Ovary (tissue), 9 donors: ENCODE measurements around the gene CRYGN. TPM values are rescaled to one million over a fixed set of nuclear protein-coding genes. Genes with fewer than 3 reads are reported as not detected.

Experiments
- DNase-seq, 5 donors: peaks; one replicate each; pipeline ENCODE4 v3.0.0-alpha.2; 2019 to 2020
- H3K27ac ChIP-seq, 2 donors: fragments of 200-600 bp; one replicate each; pipeline versions ENCODE4 v1.5.1 to v1.8.0; 2019 to 2022
- H3K27me3 ChIP-seq: fragments of 200-600 bp; one replicate; pipeline ENCODE4 v1.8.0; 2022
- H3K36me3 ChIP-seq: fragments of 200-600 bp; sonication (generic); one replicate; pipeline ENCODE4 v1.5.1; 2019
- H3K4me1 ChIP-seq: one replicate; pipeline ENCODE4 v1.8.1; 2013; ENCODE audit warnings: mild to moderate bottlenecking, moderate library complexity; ENCODE audit not compliant: insufficient read depth
- H3K4me3 ChIP-seq: fragments of 200-600 bp; sonication (generic); one replicate; pipeline ENCODE4 v1.5.1; 2017
- H3K9me3 ChIP-seq, 2 donors: fragments of 200-600 bp in 1 of 2; sonication (generic) in 1 of 2; one replicate each; pipeline versions ENCODE4 v1.5.1 to v1.8.1; 2013 to 2019; ENCODE audit warnings: mild to moderate bottlenecking in 1 of 2, moderate library complexity in 1 of 2
- EP300 ChIP-seq: sonication (generic); formaldehyde crosslinking; IDR thresholded peaks from one replicate; pipeline ENCODE4 v1.6.1; 2017; ENCODE audit warnings: antibody characterized with exemption
- POLR2A ChIP-seq: fragments of 450-650 bp; IDR thresholded peaks from one replicate; pipeline ENCODE4 v1.6.1; 2017; ENCODE audit warnings: antibody characterized with exemption, mild to moderate bottlenecking, moderate library complexity
- WGBS, 3 donors: extraction: QIAGEN DNeasy Blood & Tissue Kit in 1 of 3; methylation state at CpG; one replicate each; pipeline versions ENCODE4 v1.1.5 to v1.1.7; 2013 to 2017; 5-methylcytosine and 5-hydroxymethylcytosine counted together
- intact Hi-C, 4 donors: fragments of 100-400 bp; cut with DNase I; formaldehyde crosslinking; loops; one replicate each; pipeline versions ENCODE4 v1.11.0 to v1.15.1; 2022 to 2023
- polyA plus RNA-seq, 2 donors: library from polyadenylated mRNA; stranded (reverse); fragments of 200-250 nt in 1 of 2; fragments of 350-450 nt in 1 of 2; fragmentation: Illumina TruSeq in 1 of 2; extraction: RNeasy Lipid Tissue Mini Kit (QIAGEN cat#74804) in 1 of 2; gene quantifications; one replicate each; pipeline ENCODE4 v1.2.3, GENCODE V29; 2013 to 2014
- total RNA-seq, 7 donors: library from RNA; depleted of rRNA in 2 of 7; stranded (reverse); fragments of >200 nt in 2 of 7; fragmentation: NEBNext Ultra II Directional in 3 of 7; extraction: Animal tissue kit (Norgen Biotek cat#: 25700) in 3 of 7; gene quantifications; one replicate each; pipeline versions ENCODE4 v1.1.0 to v1.2.4, GENCODE V29; 2016 to 2023
- TF ChIP-seq, protein P1 (sequence below), 3 donors: fragments of 450-650 bp in 2 of 3; fragments of 200-600 bp in 1 of 3; IDR thresholded peaks; one replicate each; pipeline versions ENCODE4 v1.5.1 to v1.8.0; 2016 to 2022; ENCODE audit warnings: antibody characterized with exemption in 3 of 3, mild to moderate bottlenecking in 1 of 3
- donor health status: DM: no; HTN: no; CAD: no; lungs with moderate emphysema.
- donor health status: DM: no; HTN: no; CAD: no.
- donor health status: Bipolar disorder and iron deficiency.
- donor health status: DM: yes; HTN: yes; CAD: no.
- donor health status: DM: no; HTN: no; CAD: no.
- donor health status: DM: yes; HTN: yes; CAD: no.

The CRYGN gene
- total and polyA plus RNA-seq, 9 donors = 0.24 to 2.3 (median 0.67) TPM; not detected in 2

DNA sequence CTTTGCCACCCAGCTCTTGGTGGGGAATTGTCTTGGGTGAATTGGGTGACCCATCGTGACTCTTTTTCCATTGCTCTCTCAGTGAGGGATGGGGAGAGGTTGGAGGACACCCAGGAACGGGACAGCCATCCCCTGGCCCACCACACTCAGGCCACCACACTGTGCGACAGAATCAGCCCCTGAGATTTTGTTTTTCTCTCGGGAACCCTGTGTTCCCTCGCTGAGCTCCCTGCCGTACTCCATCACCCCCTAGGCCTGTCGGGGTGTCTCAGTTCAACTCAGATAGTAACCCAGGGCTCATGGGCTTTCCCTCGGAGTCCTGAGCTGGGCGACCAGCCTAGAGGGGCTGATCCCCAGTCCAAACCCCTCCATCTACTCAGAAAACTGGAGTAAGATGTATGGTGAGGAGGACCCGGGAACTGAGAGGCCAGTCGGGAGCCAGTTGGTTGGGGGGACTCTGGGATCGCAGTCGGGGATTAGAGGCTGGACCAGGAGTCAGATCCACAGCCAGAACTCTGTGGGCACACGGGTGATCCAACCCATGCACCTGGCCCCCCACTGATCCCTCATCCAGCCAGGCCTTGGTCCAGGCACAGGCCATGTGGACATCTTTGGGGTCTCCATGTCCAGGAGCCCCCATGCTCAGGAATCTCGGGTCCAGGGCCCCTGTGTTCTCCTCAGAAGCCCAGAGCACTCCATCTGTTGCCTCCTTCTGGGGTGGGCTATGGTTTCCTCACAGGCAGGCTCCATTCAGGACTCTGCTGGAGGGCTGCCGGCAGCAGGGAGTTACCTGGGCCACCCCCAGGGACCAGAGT lies 9.3 kb downstream of the CRYGN start:
- DNase-seq = peak in 3 of 5 donors; percentile 7 to 31 (median 17)
- H3K27ac ChIP-seq = no peak overlapping the region
- H3K4me1 ChIP-seq = peaks cover 5% of the 10 kb centered on the region
- H3K27me3 ChIP-seq = no peaks in the 10 kb centered on the region
- H3K9me3 ChIP-seq = no peaks in the 10 kb centered on the region
- 94 to 95% (median 94%) methylated on average over 16 of the region's 16 CpGs for WGBS, 3 donors
- no peaks in the 10 kb centered on the region for H3K36me3 ChIP-seq
- no peak overlapping the region for H3K4me3 ChIP-seq
- TF ChIP-seq EP300 (no peak), POLR2A (no peak)
- TF ChIP-seq, protein P1, sequence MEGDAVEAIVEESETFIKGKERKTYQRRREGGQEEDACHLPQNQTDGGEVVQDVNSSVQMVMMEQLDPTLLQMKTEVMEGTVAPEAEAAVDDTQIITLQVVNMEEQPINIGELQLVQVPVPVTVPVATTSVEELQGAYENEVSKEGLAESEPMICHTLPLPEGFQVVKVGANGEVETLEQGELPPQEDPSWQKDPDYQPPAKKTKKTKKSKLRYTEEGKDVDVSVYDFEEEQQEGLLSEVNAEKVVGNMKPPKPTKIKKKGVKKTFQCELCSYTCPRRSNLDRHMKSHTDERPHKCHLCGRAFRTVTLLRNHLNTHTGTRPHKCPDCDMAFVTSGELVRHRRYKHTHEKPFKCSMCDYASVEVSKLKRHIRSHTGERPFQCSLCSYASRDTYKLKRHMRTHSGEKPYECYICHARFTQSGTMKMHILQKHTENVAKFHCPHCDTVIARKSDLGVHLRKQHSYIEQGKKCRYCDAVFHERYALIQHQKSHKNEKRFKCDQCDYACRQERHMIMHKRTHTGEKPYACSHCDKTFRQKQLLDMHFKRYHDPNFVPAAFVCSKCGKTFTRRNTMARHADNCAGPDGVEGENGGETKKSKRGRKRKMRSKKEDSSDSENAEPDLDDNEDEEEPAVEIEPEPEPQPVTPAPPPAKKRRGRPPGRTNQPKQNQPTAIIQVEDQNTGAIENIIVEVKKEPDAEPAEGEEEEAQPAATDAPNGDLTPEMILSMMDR (IDR thresholded peaks at IDR 0.05) = no peak
- intact Hi-C loops = no loop called here

DNA sequence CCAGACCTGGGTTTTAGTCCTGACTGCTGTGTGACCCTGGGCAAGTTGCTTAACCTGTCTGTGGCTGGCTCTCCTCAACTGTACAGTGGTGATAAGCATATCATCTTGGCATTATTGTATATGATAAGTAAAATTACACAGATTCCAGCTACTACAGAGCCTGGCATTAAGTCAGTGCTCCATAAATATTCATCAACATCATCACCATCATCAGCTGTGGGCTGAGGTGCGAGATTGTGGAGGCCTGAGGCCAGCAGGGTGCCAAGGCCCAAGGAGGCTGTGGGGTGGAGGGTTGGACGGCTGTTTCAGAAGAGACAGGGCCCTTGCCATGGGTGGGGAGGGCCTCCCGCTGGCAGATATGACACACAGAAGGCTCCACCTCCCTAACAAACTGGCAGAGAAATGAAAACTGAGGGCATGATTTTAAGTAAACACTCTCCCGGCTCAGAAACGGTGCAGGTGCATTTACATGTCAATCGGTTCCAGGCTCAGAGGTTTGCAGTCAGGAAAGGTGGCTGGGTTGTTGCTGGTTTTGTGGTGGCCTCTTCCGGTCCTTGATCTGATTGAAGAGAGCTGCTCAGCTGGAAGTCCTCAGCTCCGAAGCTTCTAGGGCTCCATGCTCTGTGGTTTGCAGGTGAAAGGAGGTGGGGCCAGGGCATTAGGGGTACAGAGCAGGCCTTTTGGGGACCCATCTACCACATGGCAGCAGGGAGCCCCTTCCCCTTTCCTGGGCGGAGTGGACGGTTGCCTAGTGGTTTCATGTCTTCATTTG lies 10.2 kb downstream of the CRYGN start:
- DNase-seq = peak in 3 of 5 donors; percentile 9 to 33 (median 19)
- Histone ChIP-seq H3K27ac (peak overlapping the region in 1 of 2 donors; percentile 58), H3K4me1 (peaks cover 5% of the 10 kb centered on the region), H3K36me3 (no peaks in the 10 kb centered on the region), H3K27me3 (no peaks in the 10 kb centered on the region), H3K9me3 (no peaks in the 10 kb centered on the region), H3K4me3 (no peak overlapping the region)
- no peak for TF ChIP-seq EP300
- no peak for TF ChIP-seq POLR2A
- TF ChIP-seq, protein P1 (IDR thresholded peaks at IDR 0.05) = no peak
- WGBS, 3 donors = 73 to 77% (median 74%) methylated on average over 10 of the region's 10 CpGs
- intact Hi-C loops = no loop called here

DNA sequence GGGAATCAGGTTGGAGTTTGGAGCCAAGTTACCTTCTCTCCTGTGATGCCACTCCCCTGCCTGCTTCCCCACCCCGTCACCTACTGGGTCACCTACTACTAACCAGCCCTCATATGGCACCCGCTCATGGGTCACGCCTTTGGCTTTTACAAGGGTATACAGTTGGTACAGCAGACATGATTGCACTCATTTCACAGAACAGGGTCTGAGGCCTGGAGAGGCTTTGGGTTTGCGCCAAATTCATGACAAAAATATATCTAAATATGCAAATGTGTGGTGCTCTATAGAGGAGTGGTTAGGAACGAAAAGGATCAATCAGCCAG lies 10.7 kb downstream of the CRYGN start:
- Histone ChIP-seq H3K4me1 (peaks cover 5% of the 10 kb centered on the region), H3K27me3 (no peaks in the 10 kb centered on the region), H3K36me3 (no peaks in the 10 kb centered on the region), H3K9me3 (no peaks in the 10 kb centered on the region), H3K27ac (peak overlapping the region; percentile 57 to 58), H3K4me3 (no peak overlapping the region)
- 88 to 97% (median 95%) methylated on average over 5 of the region's 5 CpGs for WGBS, 3 donors
- DNase-seq = peak in 1 of 5 donors; percentile 37
- intact Hi-C loops = no loop called here
- TF ChIP-seq, protein P1 (IDR thresholded peaks at IDR 0.05) = no peak
- TF ChIP-seq EP300 (no peak), POLR2A (no peak)

DNA sequence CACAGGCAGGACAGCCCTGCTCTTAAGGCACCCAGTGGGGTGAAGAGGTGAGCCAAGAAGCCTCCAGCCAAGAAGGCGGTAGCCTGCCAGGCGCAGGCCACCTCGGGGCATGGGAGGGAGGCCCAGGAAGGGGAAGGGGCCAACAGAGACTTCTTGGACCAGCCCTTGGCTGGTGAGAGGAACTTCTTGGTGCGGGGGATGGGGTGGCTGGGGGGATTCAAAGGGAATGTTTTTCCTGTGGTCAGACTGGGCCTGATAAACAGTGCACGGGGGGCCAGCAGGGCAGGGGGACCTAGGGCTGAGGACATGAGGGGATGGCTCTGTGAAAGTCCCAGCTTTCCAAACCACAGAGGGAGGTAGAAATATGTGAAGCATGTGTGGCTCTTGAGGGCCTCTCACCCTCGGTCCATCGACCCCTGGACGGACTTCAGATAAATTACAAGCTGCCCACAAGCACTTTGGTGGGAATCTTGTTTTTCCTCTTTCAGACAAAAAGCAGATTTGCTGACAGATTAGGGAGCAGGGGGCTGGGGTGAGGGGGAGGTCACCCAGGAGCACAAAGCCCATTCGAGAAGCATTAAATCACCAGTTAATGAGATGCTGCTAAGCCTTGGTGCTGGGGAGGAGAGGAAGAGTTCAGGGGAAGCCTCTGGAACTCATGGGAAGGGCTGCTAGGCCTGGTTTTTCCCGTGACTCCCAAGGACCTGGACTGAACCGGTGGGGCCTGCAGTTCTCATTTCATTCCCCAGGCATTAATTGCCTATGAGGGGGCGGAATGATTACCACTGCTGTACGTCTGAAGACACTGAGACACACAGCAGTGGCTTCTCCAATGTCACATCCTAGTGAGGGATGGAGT lies 11.3 kb downstream of the CRYGN start:
- no peak overlapping the region for H3K4me3 ChIP-seq
- WGBS, 3 donors = 23 to 43% (median 33%) methylated on average over 12 to 13 of the region's 13 CpGs
- no peaks in the 10 kb centered on the region for H3K27me3 ChIP-seq
- intact Hi-C loops = no loop called here
- H3K36me3 ChIP-seq = no peaks in the 10 kb centered on the region
- peak in 4 of 5 donors; percentile 54 to 72 (median 59) for DNase-seq
- no peak for TF ChIP-seq EP300
- TF ChIP-seq, protein P1 (IDR thresholded peaks at IDR 0.05) = no peak
- TF ChIP-seq POLR2A = no peak
- peak overlapping the region; percentile 57 to 58 for H3K27ac ChIP-seq
- peaks cover 5% of the 10 kb centered on the region for H3K4me1 ChIP-seq
- no peaks in the 10 kb centered on the region for H3K9me3 ChIP-seq
